Measurements from ENCODE around the gene JAM2.

GRCh38 chr21:25664491-25664931 lies 25.5 kb downstream of the JAM2 start:
- TF ChIP-seq TAF1 (IDR thresholded peaks at IDR 0.05; ENCODE audit: low read depth) (no peak), CTCF (IDR thresholded peaks at IDR 0.05; ENCODE audit: poor library complexity, severe bottlenecking) (no peak), REST (IDR thresholded peaks at IDR 0.05; ENCODE audit: borderline replicate concordance) (no peak), EZH2 (IDR thresholded peaks at IDR 0.05; ENCODE audit: borderline replicate concordance, insufficient read depth, low read length, poor library complexity, severe bottlenecking) (no peak), RAD21 (conservative IDR thresholded peaks at IDR 0.05) (no peak), SMC3 (conservative IDR thresholded peaks at IDR 0.05; ENCODE audit: poor library complexity) (no peak), POLR2AphosphoS5 (IDR thresholded peaks at IDR 0.05) (no peak)
